Activated naive CD4-positive, alpha-beta T cell (primary cell): ENCODE measurements around the gene CELSR2.

Experiments
- DNase-seq, 4 experiments: peaks; one replicate each; lab custom pipeline; 2025; lab: John Stamatoyannopoulos, UW

Gene CELSR2

GRCh38 chr1:109231066-109231465 lies 18.3 kb upstream of the CELSR2 start:
- no peak for DNase-seq

GRCh38 chr1:109235137-109235536 lies 14.2 kb upstream of the CELSR2 start:
- DNase-seq = no peak

GRCh38 chr1:109237512-109237911 lies 11.8 kb upstream of the CELSR2 start:
- DNase-seq = no peak

GRCh38 chr1:109238382-109238781 lies 11.0 kb upstream of the CELSR2 start:
- no peak for DNase-seq

- DNase-seq = no peak
Measured at GRCh38 chr1:109239047-109239408, 10.3 kb upstream of the CELSR2 start.

GRCh38 chr1:109239409-109240068 lies 9.8 kb upstream of the CELSR2 start:
- no peak for DNase-seq

GRCh38 chr1:109240158-109241152 lies 8.9 kb upstream of the CELSR2 start:
- no peak for DNase-seq

- DNase-seq = no peak
Measured at GRCh38 chr1:109241344-109241743, 8.0 kb upstream of the CELSR2 start.

GRCh38 chr1:109241841-109242345 lies 7.4 kb upstream of the CELSR2 start:
- no peak for DNase-seq

- no peak for DNase-seq
Measured at GRCh38 chr1:109242387-109242786, 7.0 kb upstream of the CELSR2 start.

- no peak for DNase-seq
Measured at GRCh38 chr1:109243221-109243620, 6.1 kb upstream of the CELSR2 start.

GRCh38 chr1:109243860-109244552 lies 5.3 kb upstream of the CELSR2 start:
- no peak for DNase-seq

- no peak for DNase-seq
Measured at GRCh38 chr1:109246141-109246551, 3.2 kb upstream of the CELSR2 start.

GRCh38 chr1:109247401-109248365 lies 1.7 kb upstream of the CELSR2 start:
- no peak for DNase-seq

- no peak for DNase-seq
Measured at GRCh38 chr1:109248444-109248796, 919 bp upstream of the CELSR2 start.

GRCh38 chr1:109249654-109250401 lies 489 bp downstream of the CELSR2 start:
- DNase-seq = no peak

- DNase-seq = no peak
Measured at GRCh38 chr1:109250454-109251276, 1.3 kb downstream of the CELSR2 start.

- no peak for DNase-seq
Measured at GRCh38 chr1:109251277-109252166, 2.2 kb downstream of the CELSR2 start.
